Measurements from ENCODE around the gene BRWD1. TPM values are rescaled to one million over a fixed set of nuclear protein-coding genes. Genes with fewer than 3 reads are reported as not detected.
"Not testable (repeated sequence)": the region's sequence is repeated elsewhere in the genome, so short reads cannot be mapped to it uniquely, and the experiment has no call there.

Gene BRWD1
- polyA plus RNA-seq, 1 donor from 2014 or later, result 38.9 TPM

DNA sequence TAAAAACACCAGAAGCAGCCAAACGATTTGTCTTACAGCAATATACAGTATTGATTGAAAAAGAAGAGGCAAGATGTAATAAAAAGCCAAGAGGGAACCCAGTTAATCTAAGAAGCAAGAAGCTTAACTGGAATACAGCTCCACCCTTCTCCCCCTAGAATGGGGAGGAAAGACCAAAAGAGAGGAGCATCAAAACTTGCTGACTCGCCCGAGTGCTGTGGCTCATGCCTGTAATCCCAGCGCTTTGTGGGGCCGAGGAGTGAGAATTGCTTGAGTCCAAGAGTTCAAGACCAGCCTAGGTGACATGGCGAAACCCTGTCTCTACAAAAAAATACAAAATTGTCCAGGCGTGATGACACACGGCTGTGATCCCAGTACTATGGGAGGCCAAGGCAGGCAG lies 32.2 kb downstream of the BRWD1 start:
- Mint-ChIP-seq H3K4me3 (no peak overlapping the region), H3K27ac (no peak overlapping the region), H3K36me3 (peaks cover 6% of the 10 kb centered on the region), H3K9me3 (no peaks in the 10 kb centered on the region), H3K27me3 (no peaks in the 10 kb centered on the region), H3K4me1 (peaks cover 4 to 7% (median 4%) of the 10 kb centered on the region in 3 donors)

DNA sequence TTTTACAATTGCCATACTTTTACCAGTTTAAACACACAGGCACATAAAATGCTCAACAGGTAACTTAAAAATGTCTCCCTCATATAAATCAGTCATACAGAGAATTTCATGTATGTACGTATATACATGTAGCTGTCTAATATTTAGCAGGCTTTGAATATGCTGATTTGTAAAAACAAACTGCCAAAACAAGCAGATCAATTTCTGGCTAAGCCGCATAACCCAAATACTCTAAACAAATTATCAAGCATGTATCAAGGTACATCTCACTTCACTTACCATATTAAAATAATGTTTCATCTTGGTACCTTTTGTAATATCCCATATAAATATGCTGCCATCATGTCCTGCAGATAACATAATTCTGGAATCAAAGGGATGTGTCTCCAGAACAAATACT lies 43.8 kb downstream of the BRWD1 start:
- Mint-ChIP-seq H3K27ac (no peak overlapping the region), H3K4me1 (peaks cover 0 to 6% (median 4%) of the 10 kb centered on the region in 3 donors), H3K27me3 (no peaks in the 10 kb centered on the region), H3K4me3 (no peak overlapping the region), H3K9me3 (no peaks in the 10 kb centered on the region), H3K36me3 (peaks cover 4% of the 10 kb centered on the region)

DNA sequence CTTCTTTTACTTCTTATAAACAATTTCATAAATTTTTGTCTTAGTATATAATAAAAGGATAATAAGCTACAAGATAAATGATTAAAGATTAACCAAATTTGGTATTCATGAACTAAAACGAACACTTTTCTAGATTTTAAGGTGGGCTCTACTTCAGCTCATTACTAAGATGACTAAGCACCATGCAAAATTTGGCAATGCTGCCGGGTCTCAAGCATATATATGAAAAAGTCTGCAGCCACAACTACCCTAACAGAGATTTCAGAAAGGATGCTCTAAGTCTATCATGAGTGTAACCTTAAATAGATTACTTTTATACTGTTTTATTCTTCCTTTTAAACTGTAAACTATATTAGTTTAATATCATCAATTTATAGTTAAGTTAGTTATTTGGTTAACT lies 47.8 kb downstream of the BRWD1 start:
- Mint-ChIP-seq H3K9me3 (no peaks in the 10 kb centered on the region), H3K4me3 (no peak overlapping the region), H3K27ac (no peak overlapping the region), H3K27me3 (no peaks in the 10 kb centered on the region), H3K4me1 (peaks cover 0 to 4% (median 4%) of the 10 kb centered on the region in 3 donors), H3K36me3 (peaks cover 2% of the 10 kb centered on the region)

DNA sequence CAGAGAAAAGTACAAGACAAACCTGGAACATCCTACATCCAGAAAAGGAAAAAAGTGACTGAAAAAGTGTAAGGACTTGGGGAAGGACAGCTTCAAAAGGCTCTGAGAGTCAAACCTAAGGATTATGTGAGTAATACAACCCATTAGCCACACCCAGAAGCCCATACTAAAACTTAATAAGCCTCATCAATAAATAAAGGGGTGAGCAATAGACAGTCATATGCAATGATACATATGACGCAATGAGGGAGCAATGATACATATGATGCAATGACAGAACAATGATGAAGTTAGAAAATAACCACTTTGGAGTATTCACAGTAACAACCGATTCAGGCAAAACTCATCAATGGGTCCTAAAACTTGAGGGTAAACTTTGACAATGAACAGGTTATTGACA lies 50.1 kb downstream of the BRWD1 start:
- H3K9me3 Mint-ChIP-seq, result no peaks in the 10 kb centered on the region
- H3K36me3 Mint-ChIP-seq, result peaks cover 1% of the 10 kb centered on the region
- no peak overlapping the region for H3K27ac Mint-ChIP-seq
- H3K27me3 Mint-ChIP-seq, result no peaks in the 10 kb centered on the region
- H3K4me3 Mint-ChIP-seq, result no peak overlapping the region
- peaks cover 0 to 4% (median 4%) of the 10 kb centered on the region in 3 donors for H3K4me1 Mint-ChIP-seq

DNA sequence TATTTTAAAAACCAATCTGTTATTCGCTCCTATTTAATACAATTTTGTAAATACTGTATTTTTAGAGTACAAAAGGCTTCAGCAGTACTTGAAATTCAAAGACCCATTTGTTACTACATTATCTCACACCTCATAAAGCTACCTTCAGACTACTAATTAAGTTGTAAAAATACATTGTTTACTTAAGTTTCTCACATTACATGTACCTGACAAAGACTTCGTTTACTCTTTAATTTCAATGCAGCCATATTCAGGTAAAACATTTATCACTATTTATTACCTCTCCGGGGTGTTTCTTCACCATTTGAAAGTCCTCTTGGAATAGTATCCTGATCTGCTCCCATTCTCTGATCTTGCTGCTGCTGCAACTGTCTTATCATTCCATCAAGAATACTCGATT lies 55.2 kb downstream of the BRWD1 start:
- Mint-ChIP-seq H3K4me3 (no peak overlapping the region), H3K27ac (no peak overlapping the region), H3K36me3 (peaks cover 2% of the 10 kb centered on the region), H3K4me1 (peaks cover 0 to under 1% (median 0%) of the 10 kb centered on the region in 3 donors), H3K9me3 (no peaks in the 10 kb centered on the region), H3K27me3 (no peaks in the 10 kb centered on the region)

DNA sequence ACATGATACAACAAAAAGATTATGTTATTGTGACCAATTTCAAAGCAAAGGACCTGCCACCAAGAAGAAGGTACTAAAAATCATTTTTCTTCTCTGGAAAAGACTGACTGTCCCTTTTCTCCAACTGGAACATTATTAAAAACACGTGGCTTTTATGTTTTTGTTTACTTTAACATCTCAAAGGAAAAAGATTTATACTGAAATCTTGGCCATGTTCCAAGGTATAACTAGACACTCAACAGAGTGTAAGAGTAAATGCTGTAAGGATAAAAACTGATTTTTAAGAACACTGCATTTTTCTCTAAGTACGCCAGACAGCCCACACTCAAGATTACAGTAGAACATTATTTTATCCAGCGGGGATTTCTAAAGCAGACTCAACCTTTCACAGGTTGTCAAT lies 62.1 kb downstream of the BRWD1 start:
- H3K27ac Mint-ChIP-seq, result no peak overlapping the region

DNA sequence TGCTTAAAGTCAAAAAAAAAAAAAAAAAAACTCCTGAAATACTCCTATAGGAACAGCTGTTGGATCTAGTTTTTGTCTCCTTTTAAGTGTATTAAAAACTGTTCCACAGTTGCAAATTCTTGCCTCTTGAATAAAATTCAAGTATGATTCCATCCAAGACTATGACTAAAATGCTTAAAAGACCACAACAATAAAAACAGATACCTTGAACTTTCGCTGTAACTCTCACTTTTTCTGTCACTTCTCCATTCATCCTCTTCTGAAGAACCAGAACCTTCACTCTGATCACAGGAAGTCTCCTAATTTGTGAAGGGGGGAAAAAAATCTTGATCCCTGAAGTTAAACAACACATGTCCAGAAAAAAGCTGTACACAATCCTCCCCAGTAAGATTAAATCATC lies 75.2 kb downstream of the BRWD1 start:
- Mint-ChIP-seq H3K4me3 (no peak overlapping the region), H3K9me3 (no peaks in the 10 kb centered on the region), H3K4me1 (peaks cover 0 to 7% (median 2%) of the 10 kb centered on the region in 3 donors), H3K27me3 (no peaks in the 10 kb centered on the region), H3K27ac (no peak overlapping the region), H3K36me3 (peaks cover 12% of the 10 kb centered on the region)

More for the DNA sequence above, 62.1 kb downstream of the BRWD1 start:
- Mint-ChIP-seq H3K27me3 (no peaks in the 10 kb centered on the region), H3K9me3 (no peaks in the 10 kb centered on the region), H3K4me3 (no peak overlapping the region), H3K4me1 (no peaks in the 10 kb centered on the region), H3K36me3 (no peaks in the 10 kb centered on the region)

DNA sequence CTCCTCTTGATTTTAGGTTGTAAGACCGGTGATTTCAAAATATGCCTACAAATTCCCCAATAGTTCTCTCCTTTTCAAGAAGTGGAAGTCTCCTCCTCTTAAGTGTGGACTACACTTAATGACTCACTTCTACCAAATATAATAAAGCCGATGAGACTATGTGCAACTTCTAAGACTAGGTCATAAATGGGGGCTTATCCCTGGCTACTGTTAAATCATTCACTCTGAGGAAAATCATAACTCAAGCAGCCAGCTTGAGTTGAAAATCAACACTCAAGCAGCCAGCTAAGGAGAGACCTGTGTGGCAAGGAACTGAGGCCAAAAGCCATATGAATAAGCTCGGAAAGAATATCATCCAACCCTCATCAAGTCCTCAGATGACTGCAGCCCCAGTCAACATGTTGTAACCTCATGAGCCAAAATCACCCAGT lies 80.6 kb downstream of the BRWD1 start:
- no peaks in the 10 kb centered on the region for H3K27me3 Mint-ChIP-seq
- no peaks in the 10 kb centered on the region for H3K9me3 Mint-ChIP-seq
- peaks cover 0 to 2% (median 1%) of the 10 kb centered on the region in 3 donors for H3K4me1 Mint-ChIP-seq
- no peak overlapping the region for H3K4me3 Mint-ChIP-seq
- no peak overlapping the region for H3K27ac Mint-ChIP-seq
- peaks cover 2% of the 10 kb centered on the region for H3K36me3 Mint-ChIP-seq

DNA sequence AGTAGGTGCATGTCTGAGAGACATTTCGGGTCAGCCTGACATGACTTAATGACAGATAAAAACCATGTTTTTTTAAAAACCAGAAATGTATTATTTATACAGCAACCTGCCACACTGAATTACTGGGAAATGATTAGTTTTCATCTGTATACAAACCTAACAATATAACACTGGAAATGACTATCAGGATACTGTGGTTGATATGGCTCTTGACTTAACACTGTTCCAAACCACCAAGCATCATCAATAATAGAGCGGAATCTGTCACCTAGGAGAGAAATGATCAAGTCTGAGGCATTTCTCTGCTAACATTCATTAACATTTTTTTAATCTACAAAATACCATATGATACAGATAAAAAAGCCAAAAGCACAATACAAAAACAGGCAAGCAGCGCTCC lies 88.5 kb downstream of the BRWD1 start:
- peaks cover 20% of the 10 kb centered on the region for H3K36me3 Mint-ChIP-seq

DNA sequence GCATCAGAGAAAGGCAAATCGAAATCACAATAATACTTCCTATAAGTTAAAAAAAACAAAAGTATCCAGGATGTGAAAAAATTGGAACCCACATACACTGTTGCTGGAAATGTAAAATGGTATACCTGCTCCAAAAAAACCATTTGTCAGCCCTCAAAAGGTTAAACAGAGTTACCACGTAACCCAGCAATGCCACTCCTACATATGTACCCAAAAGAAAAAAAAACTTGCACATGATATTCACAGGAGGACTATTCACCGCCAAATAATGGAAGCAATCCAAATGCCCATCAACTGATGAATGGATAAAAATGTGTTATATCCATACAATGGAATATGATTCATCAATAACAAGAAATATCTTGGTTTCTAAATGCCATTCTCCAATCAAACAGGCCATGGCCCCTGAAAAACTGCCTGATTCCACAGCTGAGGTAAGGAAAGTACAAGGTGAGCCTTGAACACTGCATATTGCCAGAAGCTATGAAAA lies 91.4 kb downstream of the BRWD1 start:
- Mint-ChIP-seq H3K9me3 (no peaks in the 10 kb centered on the region), H3K27ac (no peak overlapping the region), H3K36me3 (peaks cover 20% of the 10 kb centered on the region), H3K4me1 (no peaks in the 10 kb centered on the region), H3K4me3 (no peak overlapping the region), H3K27me3 (no peaks in the 10 kb centered on the region)

More for the DNA sequence above, 88.5 kb downstream of the BRWD1 start:
- Mint-ChIP-seq H3K9me3 (no peaks in the 10 kb centered on the region), H3K4me3 (no peak overlapping the region), H3K4me1 (no peaks in the 10 kb centered on the region), H3K27me3 (no peaks in the 10 kb centered on the region), H3K27ac (no peak overlapping the region)

DNA sequence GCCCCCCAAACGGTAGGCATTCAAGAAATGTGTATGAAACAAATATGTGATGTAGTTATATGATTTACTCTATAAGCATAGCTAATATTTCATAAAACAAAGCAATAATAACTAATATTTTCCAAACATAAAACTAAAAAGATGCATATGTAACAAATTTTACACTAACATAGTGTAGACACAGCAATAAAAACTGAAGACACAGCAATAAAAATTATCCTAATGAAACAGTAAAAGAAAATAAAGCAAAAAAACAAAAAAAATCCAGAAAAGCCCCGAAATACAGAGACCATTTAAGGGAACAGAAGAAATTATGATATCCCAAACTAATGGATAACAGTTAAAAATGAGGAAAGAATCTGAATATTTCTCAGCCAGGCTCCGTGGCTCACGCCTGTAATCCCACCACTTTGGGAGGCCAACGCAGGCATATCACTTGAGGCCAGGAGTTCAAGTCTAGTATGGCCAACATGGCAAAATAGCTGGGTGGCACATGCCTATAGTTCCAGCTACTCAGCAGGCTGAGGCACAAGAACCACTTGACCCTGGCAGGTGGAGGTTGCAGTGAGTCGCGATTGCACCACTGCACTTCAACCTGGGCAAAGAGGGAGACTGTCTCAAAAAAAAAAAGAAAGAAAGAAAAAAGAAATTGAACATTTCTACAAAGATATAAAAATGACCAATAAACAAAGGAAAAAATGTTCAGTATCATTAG lies 92.0 kb downstream of the BRWD1 start:
- H3K4me1 Mint-ChIP-seq, result no peaks in the 10 kb centered on the region
- no peak overlapping the region for H3K27ac Mint-ChIP-seq
- no peaks in the 10 kb centered on the region for H3K27me3 Mint-ChIP-seq
- H3K9me3 Mint-ChIP-seq, result no peaks in the 10 kb centered on the region
- no peak overlapping the region for H3K4me3 Mint-ChIP-seq
- H3K36me3 Mint-ChIP-seq, result peaks cover 20% of the 10 kb centered on the region

DNA sequence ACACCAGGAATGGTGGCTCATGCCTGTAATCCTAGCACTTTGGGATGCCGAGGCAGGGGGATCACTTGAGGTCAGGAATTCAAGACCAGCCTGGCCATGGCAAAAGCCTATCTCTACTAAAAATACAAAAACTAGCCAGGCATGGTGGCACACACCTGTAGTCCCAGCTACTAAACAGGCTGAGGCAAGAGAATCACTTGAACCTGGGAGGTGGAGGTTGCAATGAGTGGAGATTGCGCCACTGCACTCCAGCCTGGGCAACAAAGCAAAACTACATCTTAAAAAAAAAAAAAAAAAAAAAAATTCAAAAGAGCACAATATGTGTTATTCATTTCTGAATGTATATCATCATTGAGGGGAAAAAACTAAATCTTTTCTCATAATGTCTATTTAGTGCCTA lies 92.6 kb downstream of the BRWD1 start:
- peaks cover 20% of the 10 kb centered on the region for H3K36me3 Mint-ChIP-seq
- H3K27ac Mint-ChIP-seq, H3K4me3 Mint-ChIP-seq, H3K27me3 Mint-ChIP-seq, H3K9me3 Mint-ChIP-seq, H3K4me1 Mint-ChIP-seq: not testable (repeated sequence)

DNA sequence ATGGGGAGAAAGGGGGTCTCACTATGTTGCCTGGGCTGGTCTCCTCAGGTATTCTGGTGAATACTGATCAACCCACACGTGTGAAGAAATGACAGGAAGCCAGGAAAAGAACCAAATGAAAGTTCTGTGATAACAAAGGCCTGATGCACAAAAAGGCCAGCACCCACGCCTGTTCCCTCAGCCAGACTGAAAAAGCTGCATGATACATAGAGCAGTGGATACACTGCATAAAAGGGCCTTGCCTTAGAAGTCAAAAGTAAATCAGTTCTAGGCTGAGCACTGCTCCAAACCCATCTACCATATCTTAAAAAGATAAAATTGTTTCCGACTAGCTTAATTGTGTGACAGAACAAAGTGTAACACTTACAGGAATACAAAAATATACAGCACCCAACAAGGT lies 93.3 kb downstream of the BRWD1 start:
- Mint-ChIP-seq H3K4me1 (peaks cover 0 to 2% (median 0%) of the 10 kb centered on the region in 3 donors), H3K36me3 (peaks cover 20% of the 10 kb centered on the region), H3K27ac (no peak overlapping the region), H3K4me3 (no peak overlapping the region), H3K27me3 (no peaks in the 10 kb centered on the region), H3K9me3 (no peaks in the 10 kb centered on the region)

DNA sequence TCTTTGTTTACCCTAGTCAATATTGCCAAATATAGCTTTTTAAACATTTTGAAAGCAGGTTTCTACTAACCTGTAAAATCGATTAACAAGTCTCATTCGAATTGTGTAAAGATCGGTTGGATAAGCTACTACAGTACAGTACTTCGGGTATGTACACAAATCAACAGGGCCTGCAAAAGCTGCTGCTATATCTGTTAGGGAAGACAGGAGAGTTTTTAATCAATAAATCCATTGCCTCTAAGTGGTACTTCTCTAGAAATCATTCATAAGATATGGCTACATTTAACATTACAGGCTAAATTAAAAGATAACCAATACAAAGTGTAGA lies 95.4 kb downstream of the BRWD1 start:
- H3K27me3 Mint-ChIP-seq, result no peaks in the 10 kb centered on the region
- H3K9me3 Mint-ChIP-seq, result no peaks in the 10 kb centered on the region
- H3K4me3 Mint-ChIP-seq, result no peak overlapping the region
- H3K4me1 Mint-ChIP-seq, result peaks cover 0 to 2% (median 0%) of the 10 kb centered on the region in 3 donors
- H3K36me3 Mint-ChIP-seq, result peaks cover 12% of the 10 kb centered on the region
- no peak overlapping the region for H3K27ac Mint-ChIP-seq

DNA sequence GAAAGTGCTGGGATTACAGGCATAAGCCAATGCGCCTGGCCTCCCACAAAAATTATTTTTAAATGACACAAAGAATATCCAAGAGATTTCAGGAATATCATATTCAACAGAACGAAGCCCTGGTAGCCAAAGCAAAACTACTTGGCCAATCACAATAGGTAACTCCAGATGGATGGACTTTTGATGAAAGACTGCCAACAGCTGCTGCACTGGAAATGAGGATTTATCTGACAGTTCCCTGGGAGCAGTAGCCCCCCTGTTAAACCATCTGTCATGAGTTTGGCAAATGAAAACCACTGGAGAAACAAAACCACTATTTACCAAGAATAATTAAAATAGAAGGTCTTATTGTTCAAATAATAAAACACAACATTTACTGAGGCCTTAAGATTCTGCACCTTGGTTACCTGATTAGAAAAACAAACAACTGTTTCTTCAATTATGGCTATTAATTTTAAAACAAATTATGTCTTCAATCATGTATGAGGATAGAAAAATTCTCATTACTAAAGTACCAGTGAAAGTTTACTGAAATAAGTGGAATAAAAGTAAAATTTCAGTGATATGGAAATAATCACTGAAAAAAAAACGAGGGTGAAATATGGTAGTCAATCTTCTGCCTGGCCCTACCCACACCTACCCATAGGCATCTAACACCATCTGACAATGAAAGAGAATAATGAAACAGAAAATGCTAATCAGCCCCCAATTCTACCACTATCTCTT lies 95.9 kb downstream of the BRWD1 start:
- no peaks in the 10 kb centered on the region for H3K27me3 Mint-ChIP-seq
- peaks cover 9% of the 10 kb centered on the region for H3K36me3 Mint-ChIP-seq
- no peaks in the 10 kb centered on the region for H3K9me3 Mint-ChIP-seq
- H3K27ac Mint-ChIP-seq, result no peak overlapping the region
- peaks cover 0 to 2% (median 0%) of the 10 kb centered on the region in 3 donors for H3K4me1 Mint-ChIP-seq
- no peak overlapping the region for H3K4me3 Mint-ChIP-seq

DNA sequence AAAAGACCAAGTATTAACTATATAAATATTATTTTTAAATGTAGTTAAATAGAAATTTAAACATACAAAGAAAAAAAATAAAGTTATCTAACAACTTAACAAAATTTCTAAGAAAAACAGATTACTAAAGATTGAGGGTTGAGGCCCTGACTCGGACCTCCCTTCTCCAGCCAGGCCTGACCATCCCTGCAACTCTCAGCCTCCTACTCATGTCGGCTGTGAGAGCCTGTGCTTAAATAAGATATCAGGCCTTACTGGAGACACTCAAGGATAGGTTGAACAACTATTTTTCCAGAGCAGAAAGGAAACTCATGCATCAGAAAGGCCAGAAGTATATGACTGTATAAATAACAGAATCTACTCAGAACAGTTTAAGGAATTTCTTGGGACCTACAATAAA lies 97.1 kb downstream of the BRWD1 start:
- H3K4me1 Mint-ChIP-seq, result peaks cover 0 to 2% (median 0%) of the 10 kb centered on the region in 3 donors
- H3K9me3 Mint-ChIP-seq, result no peaks in the 10 kb centered on the region
- H3K27ac Mint-ChIP-seq, result no peak overlapping the region
- no peak overlapping the region for H3K4me3 Mint-ChIP-seq
- no peaks in the 10 kb centered on the region for H3K27me3 Mint-ChIP-seq
- peaks cover 6% of the 10 kb centered on the region for H3K36me3 Mint-ChIP-seq
